Naive B cell (primary cell): ENCODE measurements around the gene NFIC. TPM values are rescaled to one million over a fixed set of nuclear protein-coding genes. Genes with fewer than 3 reads are reported as not detected.

ENCODE experiments used
- ATAC-seq, 2 donors: fragments of 150-1000 bp; cut with Tn5 transposase; 2 replicates each; pipeline ENCODE4 v1.10.0; 2021; ENCODE audit warnings: low read depth in 2 of 2, mild to moderate bottlenecking in 2 of 2, moderate library complexity in 2 of 2
- DNase-seq: peaks from one replicate; pipeline ENCODE4 v3.0.0; 2022
- H3K27ac Mint-ChIP-seq, 6 donors: one replicate each; pipeline ENCODE4 v1.8.0; 2020 to 2022; ENCODE audit warnings: mild to moderate bottlenecking in 6 of 6, mixed read lengths in 6 of 6, moderate library complexity in 5 of 6, inconsistent platforms in 2 of 6
- H3K27me3 Mint-ChIP-seq, 3 donors: one replicate each; pipeline ENCODE4 v1.8.0; 2021 to 2022; ENCODE audit warnings: mixed read lengths in 3 of 3, mild to moderate bottlenecking in 1 of 3
- H3K36me3 Mint-ChIP-seq, 2 donors: one replicate each; pipeline ENCODE4 v1.8.0; 2020 to 2022; ENCODE audit warnings: mixed read lengths in 2 of 2, inconsistent platforms in 1 of 2, mild to moderate bottlenecking in 1 of 2
- H3K4me1 Mint-ChIP-seq, 3 donors: one replicate each; pipeline ENCODE4 v1.8.0; 2020 to 2022; ENCODE audit warnings: mixed read lengths in 3 of 3, inconsistent platforms in 1 of 3, mild to moderate bottlenecking in 1 of 3, moderate library complexity in 1 of 3
- H3K4me3 Mint-ChIP-seq, 8 donors: one replicate each; pipeline ENCODE4 v1.8.0; 2020 to 2022; ENCODE audit warnings: mild to moderate bottlenecking in 8 of 8, mixed read lengths in 8 of 8, moderate library complexity in 8 of 8, inconsistent platforms in 2 of 8
- H3K9me3 Mint-ChIP-seq, 7 donors: one replicate each; pipeline ENCODE4 v1.8.0; 2020 to 2022; ENCODE audit warnings: mixed read lengths in 7 of 7, mild to moderate bottlenecking in 5 of 7, inconsistent platforms in 2 of 7, moderate library complexity in 1 of 7
- polyA plus RNA-seq, 6 donors: library from polyadenylated mRNA; unstranded; fragments of 300-500 nt; fragmentation: Illumina TruSeq; gene quantifications; one replicate each; pipeline ENCODE4 v1.2.3, GENCODE V29; 2021; ENCODE audit warnings: low read depth in 6 of 6

The NFIC gene
- polyA plus RNA-seq, 6 donors from 2014 or later: 3.4 to 11.4 (median 5.3) TPM; not detected in 1

DNA sequence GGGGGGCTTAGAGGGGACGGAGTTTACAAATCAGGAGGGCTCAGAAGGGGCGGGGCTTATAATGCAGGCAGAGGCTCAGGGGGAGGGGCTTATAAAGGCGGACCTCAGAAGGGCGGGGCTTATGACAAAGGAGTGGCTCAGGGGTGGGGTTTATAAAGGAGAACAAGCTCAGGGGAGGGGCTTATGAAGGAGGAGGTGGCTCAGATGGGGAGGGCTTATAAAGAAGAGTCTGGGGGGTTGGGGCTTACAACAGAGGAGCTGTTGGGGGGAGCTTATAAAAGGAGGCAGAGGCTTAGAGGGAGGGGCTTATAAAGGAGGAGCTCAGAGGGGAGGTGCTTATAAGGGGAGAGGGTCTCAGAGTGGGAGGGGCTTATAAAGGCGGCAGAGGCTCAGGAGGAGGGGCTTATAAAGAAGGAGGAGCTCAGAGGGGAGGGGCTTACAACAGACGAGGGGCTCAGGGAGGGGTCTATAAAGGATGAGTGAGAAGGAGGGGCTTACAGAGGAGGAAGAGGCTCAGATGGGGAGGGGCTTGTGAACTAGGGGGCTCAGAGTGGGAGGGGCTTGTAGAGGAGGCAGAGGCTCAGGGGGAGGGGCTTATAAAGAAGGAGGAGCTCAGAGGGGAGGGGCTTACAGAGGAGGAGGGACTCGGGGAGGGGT lies 112.9 kb downstream of the NFIC start:
- H3K27me3 Mint-ChIP-seq: peaks cover 0 to 10% (median 9%) of the 10 kb centered on the region in 3 donors
- H3K36me3 Mint-ChIP-seq: peaks cover 0 to 9% of the 10 kb centered on the region in 2 donors
- peak overlapping the region; percentile 7 to 87 (median 75) for H3K4me3 Mint-ChIP-seq
- peaks cover 0 to 5% (median 0%) of the 10 kb centered on the region in 7 donors for H3K9me3 Mint-ChIP-seq
- H3K27ac Mint-ChIP-seq: peak overlapping the region in 2 of 6 donors; percentile 36 to 90
- H3K4me1 Mint-ChIP-seq: peaks cover 22 to 24% (median 22%) of the 10 kb centered on the region in 3 donors
- DNase-seq (peak; percentile 68), ATAC-seq (peak; percentile 88 to 89)

- Mint-ChIP-seq H3K9me3 (peaks cover 0 to 5% (median 0%) of the 10 kb centered on the region in 7 donors), H3K4me3 (peak overlapping the region in 4 of 8 donors; percentile 2 to 70 (median 48)), H3K27me3 (peaks cover 0 to 13% (median 10%) of the 10 kb centered on the region in 3 donors), H3K36me3 (peaks cover 0 to 9% of the 10 kb centered on the region in 2 donors), H3K27ac (peak overlapping the region in 2 of 6 donors; percentile 54 to 63), H3K4me1 (peaks cover 24 to 26% (median 24%) of the 10 kb centered on the region in 3 donors)
- ATAC-seq: peak; percentile 9 to 38
- no peak for DNase-seq
Observed at GRCh38 chr19:3479834-3480215, 113.4 kb downstream of the NFIC start.

- Mint-ChIP-seq H3K4me3 (peak within 1 kb of the TSS in 7 of 8 donors; percentile 2 to 70 (median 42)), H3K27ac (peak within 1 kb of the TSS in 3 of 6 donors; percentile 36 to 90 (median 54)), H3K36me3 (peaks cover 0 to 9% of the 10 kb centered on the region in 2 donors), H3K4me1 (peaks cover 24 to 30% (median 26%) of the 10 kb centered on the region in 3 donors), H3K27me3 (peaks cover 0 to 18% (median 14%) of the 10 kb centered on the region in 3 donors), H3K9me3 (peaks cover 0 to 5% (median 0%) of the 10 kb centered on the region in 7 donors)
- DNase-seq (no peak), ATAC-seq (no peak)
Observed at GRCh38 chr19:3480383-3481091, 114.2 kb downstream of the NFIC start, which contains the start of gene SMIM24. Gene SMIM24 (minus strand): TSS chr19:3480525. CDS start chr19:3480463, 62 bp downstream.

GRCh38 chr19:3481241-3482090 lies 115.1 kb downstream of the NFIC start:
- Mint-ChIP-seq H3K9me3 (peaks cover 0 to 5% (median 0%) of the 10 kb centered on the region in 7 donors), H3K36me3 (peaks cover 0 to 9% of the 10 kb centered on the region in 2 donors), H3K4me1 (peaks cover 24 to 30% (median 26%) of the 10 kb centered on the region in 3 donors), H3K27me3 (peaks cover 0 to 18% (median 14%) of the 10 kb centered on the region in 3 donors), H3K4me3 (peak overlapping the region in 1 of 8 donors; percentile 60), H3K27ac (no peak overlapping the region)
- ATAC-seq: no peak
- DNase-seq: no peak

- ATAC-seq (no peak), DNase-seq (no peak)
- Mint-ChIP-seq H3K9me3 (peaks cover 0 to 5% (median 0%) of the 10 kb centered on the region in 7 donors), H3K4me3 (peak overlapping the region in 1 of 8 donors; percentile 6), H3K4me1 (peaks cover 24 to 30% (median 26%) of the 10 kb centered on the region in 3 donors), H3K27me3 (peaks cover 0 to 18% (median 14%) of the 10 kb centered on the region in 3 donors), H3K36me3 (peaks cover 0 to 9% of the 10 kb centered on the region in 2 donors), H3K27ac (no peak overlapping the region)
Observed at GRCh38 chr19:3482507-3483225, 116.3 kb downstream of the NFIC start.

DNA sequence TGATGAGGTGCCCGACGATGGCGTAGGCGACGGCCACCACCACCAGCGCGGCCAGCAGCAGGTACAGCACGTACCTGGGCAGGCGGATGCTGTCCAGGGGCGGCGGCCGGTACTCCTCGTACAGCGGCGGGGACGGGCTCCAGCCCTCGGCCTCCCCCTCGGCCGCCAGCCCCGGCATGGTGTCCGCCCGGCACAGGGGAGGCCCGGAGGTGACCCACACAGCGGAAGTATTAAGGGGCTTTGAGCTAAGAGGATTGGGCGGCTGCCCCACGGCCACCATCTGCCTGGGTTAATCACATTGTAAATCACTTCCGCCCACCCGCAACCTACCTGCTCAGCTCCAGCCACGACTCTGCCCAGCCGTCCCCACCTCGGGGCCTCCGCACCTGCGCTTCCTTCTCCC lies 116.8 kb downstream of the NFIC start, which contains the start of gene SMIM44:
Gene SMIM44 (minus strand): TSS at position 216 of the 403 bp plus-strand sequence. CDS start 38 bp downstream, at position 178.
- ATAC-seq: no peak
- peaks cover 0 to 5% (median 0%) of the 10 kb centered on the region in 7 donors for H3K9me3 Mint-ChIP-seq
- H3K27me3 Mint-ChIP-seq: peaks cover 0 to 18% (median 8%) of the 10 kb centered on the region in 3 donors
- H3K36me3 Mint-ChIP-seq: peaks cover 0 to 9% of the 10 kb centered on the region in 2 donors
- DNase-seq: no peak
- no peak within 1 kb of the TSS for H3K27ac Mint-ChIP-seq
- H3K4me1 Mint-ChIP-seq: peaks cover 21 to 26% (median 22%) of the 10 kb centered on the region in 3 donors
- peak within 1 kb of the TSS in 1 of 8 donors; percentile 6 for H3K4me3 Mint-ChIP-seq

- H3K36me3 Mint-ChIP-seq: peaks cover 0 to 6% of the 10 kb centered on the region in 2 donors
- peaks cover 0 to 4% (median 2%) of the 10 kb centered on the region in 3 donors for H3K4me1 Mint-ChIP-seq
Observed at GRCh38 chr19:3491396-3492119, 125.2 kb downstream of the NFIC start.

GRCh38 chr19:3492131-3492839 lies 125.9 kb downstream of the NFIC start:
- peaks cover 0 to 6% of the 10 kb centered on the region in 2 donors for H3K36me3 Mint-ChIP-seq
- no peak overlapping the region for H3K4me3 Mint-ChIP-seq
- H3K27ac Mint-ChIP-seq: peak overlapping the region in 1 of 6 donors; percentile 72
- DNase-seq (no peak), ATAC-seq (no peak)
- no peaks in the 10 kb centered on the region for H3K27me3 Mint-ChIP-seq
- H3K9me3 Mint-ChIP-seq: no peaks in the 10 kb centered on the region
- peaks cover 0 to 6% (median 4%) of the 10 kb centered on the region in 3 donors for H3K4me1 Mint-ChIP-seq

More at GRCh38 chr19:3491396-3492119, 125.2 kb downstream of the NFIC start:
- DNase-seq (no peak), ATAC-seq (no peak)
- H3K9me3 Mint-ChIP-seq: no peaks in the 10 kb centered on the region
- H3K4me3 Mint-ChIP-seq: peak overlapping the region in 1 of 8 donors; percentile 42
- H3K27ac Mint-ChIP-seq: no peak overlapping the region
- no peaks in the 10 kb centered on the region for H3K27me3 Mint-ChIP-seq

DNA sequence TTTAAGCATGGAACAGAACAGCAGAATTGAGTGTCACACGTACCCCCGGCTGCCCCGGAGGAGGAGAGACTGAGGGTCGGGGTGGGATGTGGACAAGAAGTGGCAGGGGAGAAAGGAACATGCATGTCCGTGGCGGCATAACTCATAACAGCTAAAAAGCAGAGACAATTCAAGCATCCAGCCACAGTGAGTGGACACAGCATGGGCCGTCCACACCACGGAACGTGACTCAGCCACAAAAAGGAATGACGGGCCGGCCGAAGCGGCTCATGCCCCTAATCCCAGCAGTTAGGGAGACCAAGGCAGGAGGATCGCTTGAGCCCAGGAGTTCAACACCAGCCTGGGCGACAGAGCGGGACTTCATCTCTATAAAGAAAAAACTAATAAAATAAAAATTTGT lies 126.5 kb downstream of the NFIC start:
- Mint-ChIP-seq H3K9me3 (no peaks in the 10 kb centered on the region), H3K27ac (no peak overlapping the region), H3K4me3 (no peak overlapping the region), H3K27me3 (no peaks in the 10 kb centered on the region), H3K36me3 (peaks cover 0 to 6% of the 10 kb centered on the region in 2 donors), H3K4me1 (peaks cover 2 to 11% (median 6%) of the 10 kb centered on the region in 3 donors)
- DNase-seq: no peak
- ATAC-seq: no peak

GRCh38 chr19:3493651-3494050 lies 127.3 kb downstream of the NFIC start:
- Mint-ChIP-seq H3K4me1 (peaks cover 8 to 14% (median 8%) of the 10 kb centered on the region in 3 donors), H3K27me3 (no peaks in the 10 kb centered on the region), H3K27ac (no peak overlapping the region), H3K36me3 (peaks cover 0 to 6% of the 10 kb centered on the region in 2 donors), H3K4me3 (no peak overlapping the region), H3K9me3 (no peaks in the 10 kb centered on the region)
- ATAC-seq: no peak
- no peak for DNase-seq

DNA sequence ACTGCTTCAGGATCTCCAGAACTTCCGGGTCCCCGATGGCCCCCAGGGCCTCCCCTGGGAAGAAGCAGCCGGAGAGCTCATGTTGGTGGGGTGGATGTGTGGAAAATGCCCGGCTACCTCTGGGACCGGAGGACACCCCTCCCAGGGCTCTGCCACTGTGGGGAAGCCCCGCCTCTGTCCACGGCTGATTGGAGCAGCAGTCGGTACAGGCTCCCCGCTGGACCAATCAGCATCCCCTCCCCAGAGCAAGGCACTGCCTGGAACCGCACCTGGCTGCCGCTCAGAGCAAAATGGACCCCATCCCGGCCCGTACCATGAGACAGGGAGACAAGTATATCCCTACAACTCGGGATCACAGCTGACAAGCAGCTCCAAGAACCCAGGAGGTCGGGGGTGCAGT lies 127.7 kb downstream of the NFIC start:
- H3K27ac Mint-ChIP-seq: no peak overlapping the region
- H3K4me3 Mint-ChIP-seq: no peak overlapping the region
- H3K27me3 Mint-ChIP-seq: no peaks in the 10 kb centered on the region
- no peak for DNase-seq
- peaks cover 0 to 6% of the 10 kb centered on the region in 2 donors for H3K36me3 Mint-ChIP-seq
- ATAC-seq: no peak
- no peaks in the 10 kb centered on the region for H3K9me3 Mint-ChIP-seq
- peaks cover 10 to 18% (median 12%) of the 10 kb centered on the region in 3 donors for H3K4me1 Mint-ChIP-seq
